HG02798 (cell line): ENCODE data around the gene PJVK.

Experiments
- ATAC-seq: cut with Tn5 transposase; IDR thresholded peaks from one replicate; pipeline ENCODE4 v1.9.1; 2021; ENCODE audit warnings: mild to moderate bottlenecking; ENCODE audit not compliant: unreplicated experiment, poor library complexity

The PJVK gene

GRCh38 chr2:178478439-178479274, 27.5 kb downstream of the PJVK start, which contains the start of gene FKBP7:
Gene FKBP7, minus strand, starts transcription at chr2:178478600. Its CDS starts 101 bp downstream, at chr2:178478499.
- ATAC-seq = peak; percentile 63

GRCh38 chr2:178479275-178479616, 28.1 kb downstream of the PJVK start:
- no peak for ATAC-seq

- ATAC-seq = no peak
These were observed 28.6 kb downstream of the PJVK start for GRCh38 chr2:178479758-178480226.

GRCh38 chr2:178480227-178481181, 29.3 kb downstream of the PJVK start, which contains the start of gene PLEKHA3:
Gene PLEKHA3, plus strand, starts transcription at chr2:178480457. Its CDS starts 413 bp downstream, at chr2:178480870.
- peak; percentile 84 for ATAC-seq

GRCh38 chr2:178482437-178482836, 31.3 kb downstream of the PJVK start:
- ATAC-seq = peak; percentile 15

- no peak for ATAC-seq
These were observed 33.3 kb downstream of the PJVK start for GRCh38 chr2:178484245-178485041.

- ATAC-seq = no peak
These were observed 34.2 kb downstream of the PJVK start for GRCh38 chr2:178485356-178485755.

- ATAC-seq = no peak
These were observed 40.4 kb downstream of the PJVK start for GRCh38 chr2:178491612-178492011.

GRCh38 chr2:178496049-178496448, 44.9 kb downstream of the PJVK start:
- no peak for ATAC-seq

- ATAC-seq = peak; percentile 62
These were observed 47.0 kb downstream of the PJVK start for GRCh38 chr2:178498137-178498536.

GRCh38 chr2:178499640-178500039, 48.5 kb downstream of the PJVK start:
- no peak for ATAC-seq

GRCh38 chr2:178502751-178503150, 51.6 kb downstream of the PJVK start:
- ATAC-seq = no peak

- no peak for ATAC-seq
These were observed 54.9 kb downstream of the PJVK start for GRCh38 chr2:178506101-178506500.

- no peak for ATAC-seq
These were observed 55.3 kb downstream of the PJVK start for GRCh38 chr2:178506524-178506923.

GRCh38 chr2:178506949-178507348, 55.8 kb downstream of the PJVK start:
- ATAC-seq = no peak

- ATAC-seq = no peak
These were observed 57.5 kb downstream of the PJVK start for GRCh38 chr2:178508646-178509045.

GRCh38 chr2:178510384-178510783, 59.2 kb downstream of the PJVK start:
- no peak for ATAC-seq
